ENCODE data around the gene GTF2H4. TPM values are rescaled to one million over a fixed set of nuclear protein-coding genes. Genes with fewer than 3 reads are reported as not detected.
"Not testable (repeated sequence)": the region's sequence is repeated elsewhere in the genome, so short reads cannot be mapped to it uniquely, and the experiment has no call there.

The GTF2H4 gene
- polyA plus RNA-seq, 1 donor from 2014 or later = 101 TPM

GRCh38 chr6:30903236-30903635, 4.8 kb upstream of the GTF2H4 start:
- no peak for TF ChIP-seq EP300 (conservative IDR thresholded peaks at IDR 0.05; ENCODE audit: poor library complexity, severe bottlenecking)
- TF ChIP-seq TAF1 (IDR thresholded peaks at IDR 0.05; ENCODE audit: low read depth) = no peak
- TF ChIP-seq SMC3 (conservative IDR thresholded peaks at IDR 0.05; ENCODE audit: poor library complexity) = no peak
- TF ChIP-seq MXI1 (conservative IDR thresholded peaks at IDR 0.05; ENCODE audit: poor library complexity, severe bottlenecking) = no peak
- TF ChIP-seq POLR2AphosphoS5 (IDR thresholded peaks at IDR 0.05) = no peak
- Histone ChIP-seq H3K27me3 (ENCODE audit: insufficient read depth, low read depth, low read length) (no peaks in the 10 kb centered on the region), H3K27ac (ENCODE audit: low read length) (no peak overlapping the region), H3K9ac (ENCODE audit: low read length) (no peak overlapping the region), H3F3A (ENCODE audit: insufficient read depth, low read length, poor library complexity, severe bottlenecking) (no peaks in the 10 kb centered on the region), H3K9me2 (ENCODE audit: insufficient read depth, low read length) (no peaks in the 10 kb centered on the region), H4K20me1 (ENCODE audit: insufficient read depth) (no peaks in the 10 kb centered on the region), H3K79me2 (replicated peaks; ENCODE audit: insufficient read depth, low read length) (peaks cover under 1% of the 10 kb centered on the region), H3K36me3 (ENCODE audit: insufficient read depth, low read length) (no peaks in the 10 kb centered on the region), H2AFZ (ENCODE audit: low read depth, low read length) (no peak overlapping the region), H3K9me3 (ENCODE audit: low read length) (no peaks in the 10 kb centered on the region), H3K4me2 (ENCODE audit: low read length) (no peak overlapping the region), H3K4me3 (ENCODE audit: low read length) (no peak overlapping the region)

- H3K79me2 ChIP-seq (replicated peaks; ENCODE audit: insufficient read depth, low read length); H3K27me3 ChIP-seq (ENCODE audit: insufficient read depth, low read depth, low read length); H3K9ac ChIP-seq (ENCODE audit: low read length); H3K9me2 ChIP-seq (ENCODE audit: insufficient read depth, low read length); H2AFZ ChIP-seq (ENCODE audit: low read depth, low read length); H3F3A ChIP-seq (ENCODE audit: insufficient read depth, low read length, poor library complexity, severe bottlenecking); H3K9me3 ChIP-seq (ENCODE audit: low read length); H3K27ac ChIP-seq (ENCODE audit: low read length); H3K36me3 ChIP-seq (ENCODE audit: insufficient read depth, low read length); H3K4me2 ChIP-seq (ENCODE audit: low read length); H4K20me1 ChIP-seq (ENCODE audit: insufficient read depth): not testable (repeated sequence)
- peak overlapping the region; percentile 75 for H3K4me3 ChIP-seq (ENCODE audit: low read length)
Observed at GRCh38 chr6:30907290-30907757, 683 bp upstream of the GTF2H4 start.

- H3F3A ChIP-seq (ENCODE audit: insufficient read depth, low read length, poor library complexity, severe bottlenecking) = no peaks in the 10 kb centered on the region
- no peaks in the 10 kb centered on the region for H3K27me3 ChIP-seq (ENCODE audit: insufficient read depth, low read depth, low read length)
- H3K79me2 ChIP-seq (replicated peaks; ENCODE audit: insufficient read depth, low read length) = peaks cover 10% of the 10 kb centered on the region
- H3K4me3 ChIP-seq (ENCODE audit: low read length) = peak overlapping the region; percentile 75
- TF ChIP-seq TAF1 (IDR thresholded peaks at IDR 0.05; ENCODE audit: low read depth) (no peak), CTCF (IDR thresholded peaks at IDR 0.05; ENCODE audit: poor library complexity, severe bottlenecking) (no peak), SMC3 (conservative IDR thresholded peaks at IDR 0.05; ENCODE audit: poor library complexity) (no peak), MXI1 (conservative IDR thresholded peaks at IDR 0.05; ENCODE audit: poor library complexity, severe bottlenecking) (no peak), REST (IDR thresholded peaks at IDR 0.05; ENCODE audit: borderline replicate concordance) (no peak), POLR2AphosphoS5 (IDR thresholded peaks at IDR 0.05) (no peak), EZH2 (IDR thresholded peaks at IDR 0.05; ENCODE audit: borderline replicate concordance, insufficient read depth, low read length, poor library complexity, severe bottlenecking) (no peak), RAD21 (conservative IDR thresholded peaks at IDR 0.05) (no peak), EP300 (conservative IDR thresholded peaks at IDR 0.05; ENCODE audit: poor library complexity, severe bottlenecking) (no peak)
- no peaks in the 10 kb centered on the region for H4K20me1 ChIP-seq (ENCODE audit: insufficient read depth)
- H3K4me2 ChIP-seq (ENCODE audit: low read length) = peak overlapping the region; percentile 83
- no peak overlapping the region for H2AFZ ChIP-seq (ENCODE audit: low read depth, low read length)
- no peak overlapping the region for H3K27ac ChIP-seq (ENCODE audit: low read length)
- no peaks in the 10 kb centered on the region for H3K9me2 ChIP-seq (ENCODE audit: insufficient read depth, low read length)
- H3K36me3 ChIP-seq (ENCODE audit: insufficient read depth, low read length) = no peaks in the 10 kb centered on the region
- H3K9ac ChIP-seq (ENCODE audit: low read length) = peak overlapping the region; percentile 82
- H3K9me3 ChIP-seq (ENCODE audit: low read length) = no peaks in the 10 kb centered on the region
Observed at GRCh38 chr6:30908700-30909099, 693 bp downstream of the GTF2H4 start.

- not testable (repeated sequence) for H2AFZ ChIP-seq (ENCODE audit: low read depth, low read length); H3K9ac ChIP-seq (ENCODE audit: low read length); H3K9me2 ChIP-seq (ENCODE audit: insufficient read depth, low read length); H3K4me2 ChIP-seq (ENCODE audit: low read length); H3K36me3 ChIP-seq (ENCODE audit: insufficient read depth, low read length); H3F3A ChIP-seq (ENCODE audit: insufficient read depth, low read length, poor library complexity, severe bottlenecking); H3K4me3 ChIP-seq (ENCODE audit: low read length); H3K79me2 ChIP-seq (replicated peaks; ENCODE audit: insufficient read depth, low read length); H3K27ac ChIP-seq (ENCODE audit: low read length); H3K27me3 ChIP-seq (ENCODE audit: insufficient read depth, low read depth, low read length); H4K20me1 ChIP-seq (ENCODE audit: insufficient read depth); H3K9me3 ChIP-seq (ENCODE audit: low read length)
Observed at GRCh38 chr6:30910473-30910872, 2.5 kb downstream of the GTF2H4 start.
